ENCODE measurements around the gene MADD. TPM values are rescaled to one million over a fixed set of nuclear protein-coding genes. Genes with fewer than 3 reads are reported as not detected.

Gene MADD
- total and polyA plus RNA-seq, 10 of the 15 experiments (the other 5 are each of a cell fraction or from before 2014, with no cell fraction given): 0.47 to 35.4 (median 17.6) TPM

DNA sequence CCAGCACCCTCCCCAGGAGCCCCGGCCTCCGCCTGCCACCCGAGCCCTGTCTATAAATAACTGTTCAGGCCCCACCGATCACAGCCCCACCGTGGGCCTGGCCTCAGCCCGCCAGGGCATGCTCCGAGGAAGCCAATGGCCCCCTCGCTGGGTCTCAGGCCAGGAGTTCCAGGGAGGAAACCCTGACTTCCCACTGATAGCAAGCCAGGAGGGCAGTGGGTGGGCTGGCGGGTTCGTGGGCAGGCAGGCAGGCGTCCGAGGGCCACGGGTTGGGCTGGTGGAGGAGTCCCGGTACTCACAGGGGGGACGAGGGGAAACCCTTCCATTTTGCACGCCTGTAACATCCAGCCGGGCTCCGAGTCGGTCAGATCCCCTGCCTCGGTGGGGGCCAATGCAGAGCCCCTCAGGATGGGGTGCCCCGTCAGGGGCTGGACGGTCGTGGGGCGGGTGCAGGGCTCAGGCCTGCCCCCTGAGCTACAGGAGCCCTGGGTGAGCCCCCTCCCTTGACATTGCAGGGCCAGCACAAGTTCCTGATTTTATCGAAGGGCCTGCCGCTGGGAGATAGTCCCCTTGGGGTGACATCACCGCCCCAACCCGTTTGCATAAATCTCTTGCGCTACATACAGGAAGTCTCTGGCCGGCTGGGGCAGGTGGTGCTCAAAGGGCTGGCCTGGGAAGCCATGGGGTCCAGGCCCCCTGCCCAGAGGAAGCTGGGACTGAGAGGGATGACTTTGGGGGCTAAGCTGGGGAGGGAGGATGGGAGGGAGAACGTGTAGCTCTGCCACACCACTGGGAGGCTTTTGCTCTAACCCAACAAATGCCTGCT is 108.3 kb downstream of the MADD start, which contains the start of gene SPI1 (continued):
- TF ChIP-seq, protein P1, sequence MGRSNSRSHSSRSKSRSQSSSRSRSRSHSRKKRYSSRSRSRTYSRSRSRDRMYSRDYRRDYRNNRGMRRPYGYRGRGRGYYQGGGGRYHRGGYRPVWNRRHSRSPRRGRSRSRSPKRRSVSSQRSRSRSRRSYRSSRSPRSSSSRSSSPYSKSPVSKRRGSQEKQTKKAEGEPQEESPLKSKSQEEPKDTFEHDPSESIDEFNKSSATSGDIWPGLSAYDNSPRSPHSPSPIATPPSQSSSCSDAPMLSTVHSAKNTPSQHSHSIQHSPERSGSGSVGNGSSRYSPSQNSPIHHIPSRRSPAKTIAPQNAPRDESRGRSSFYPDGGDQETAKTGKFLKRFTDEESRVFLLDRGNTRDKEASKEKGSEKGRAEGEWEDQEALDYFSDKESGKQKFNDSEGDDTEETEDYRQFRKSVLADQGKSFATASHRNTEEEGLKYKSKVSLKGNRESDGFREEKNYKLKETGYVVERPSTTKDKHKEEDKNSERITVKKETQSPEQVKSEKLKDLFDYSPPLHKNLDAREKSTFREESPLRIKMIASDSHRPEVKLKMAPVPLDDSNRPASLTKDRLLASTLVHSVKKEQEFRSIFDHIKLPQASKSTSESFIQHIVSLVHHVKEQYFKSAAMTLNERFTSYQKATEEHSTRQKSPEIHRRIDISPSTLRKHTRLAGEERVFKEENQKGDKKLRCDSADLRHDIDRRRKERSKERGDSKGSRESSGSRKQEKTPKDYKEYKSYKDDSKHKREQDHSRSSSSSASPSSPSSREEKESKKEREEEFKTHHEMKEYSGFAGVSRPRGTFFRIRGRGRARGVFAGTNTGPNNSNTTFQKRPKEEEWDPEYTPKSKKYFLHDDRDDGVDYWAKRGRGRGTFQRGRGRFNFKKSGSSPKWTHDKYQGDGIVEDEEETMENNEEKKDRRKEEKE (IDR thresholded peaks at IDR 0.05): no peak
- TF ChIP-seq, protein P2, sequence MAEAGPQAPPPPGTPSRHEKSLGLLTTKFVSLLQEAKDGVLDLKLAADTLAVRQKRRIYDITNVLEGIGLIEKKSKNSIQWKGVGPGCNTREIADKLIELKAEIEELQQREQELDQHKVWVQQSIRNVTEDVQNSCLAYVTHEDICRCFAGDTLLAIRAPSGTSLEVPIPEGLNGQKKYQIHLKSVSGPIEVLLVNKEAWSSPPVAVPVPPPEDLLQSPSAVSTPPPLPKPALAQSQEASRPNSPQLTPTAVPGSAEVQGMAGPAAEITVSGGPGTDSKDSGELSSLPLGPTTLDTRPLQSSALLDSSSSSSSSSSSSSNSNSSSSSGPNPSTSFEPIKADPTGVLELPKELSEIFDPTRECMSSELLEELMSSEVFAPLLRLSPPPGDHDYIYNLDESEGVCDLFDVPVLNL (IDR thresholded peaks at IDR 0.05; ENCODE audit: low read depth, low read length): no peak
- TF ChIP-seq RAD51 (IDR thresholded peaks at IDR 0.05) (no peak), CBFB (IDR thresholded peaks at IDR 0.05; ENCODE audit: low read depth) (no peak; the same call in 1 of the 2 replicates), BMI1 (IDR thresholded peaks at IDR 0.05; ENCODE audit: borderline replicate concordance) (no peak), BACH1 (IDR thresholded peaks at IDR 0.05; ENCODE audit: borderline replicate concordance) (peak; percentile 18; the same call in 1 of the 2 replicates), CHD4 (IDR thresholded peaks at IDR 0.05) (no peak), SUZ12 (IDR thresholded peaks at IDR 0.05; ENCODE audit: unreplicated experiment) (no peak), TAF1 (IDR thresholded peaks at IDR 0.05; ENCODE audit: borderline replicate concordance, low read depth, low read length) (peak; percentile 61; the same call in 1 of the 2 replicates), ETV6 (conservative IDR thresholded peaks at IDR 0.05 in 1 of 2, IDR thresholded peaks at IDR 0.05 in 1 of 2; ENCODE audit: borderline replicate concordance in 1 of 2, low read depth in 1 of 2) (no peak)
- TF ChIP-seq, protein P3, sequence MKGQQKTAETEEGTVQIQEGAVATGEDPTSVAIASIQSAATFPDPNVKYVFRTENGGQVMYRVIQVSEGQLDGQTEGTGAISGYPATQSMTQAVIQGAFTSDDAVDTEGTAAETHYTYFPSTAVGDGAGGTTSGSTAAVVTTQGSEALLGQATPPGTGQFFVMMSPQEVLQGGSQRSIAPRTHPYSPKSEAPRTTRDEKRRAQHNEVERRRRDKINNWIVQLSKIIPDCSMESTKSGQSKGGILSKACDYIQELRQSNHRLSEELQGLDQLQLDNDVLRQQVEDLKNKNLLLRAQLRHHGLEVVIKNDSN (IDR thresholded peaks at IDR 0.05; ENCODE audit: borderline replicate concordance, extremely low read length, insufficient read depth, low read depth, low read length): no peak
- TF ChIP-seq, protein P4, sequence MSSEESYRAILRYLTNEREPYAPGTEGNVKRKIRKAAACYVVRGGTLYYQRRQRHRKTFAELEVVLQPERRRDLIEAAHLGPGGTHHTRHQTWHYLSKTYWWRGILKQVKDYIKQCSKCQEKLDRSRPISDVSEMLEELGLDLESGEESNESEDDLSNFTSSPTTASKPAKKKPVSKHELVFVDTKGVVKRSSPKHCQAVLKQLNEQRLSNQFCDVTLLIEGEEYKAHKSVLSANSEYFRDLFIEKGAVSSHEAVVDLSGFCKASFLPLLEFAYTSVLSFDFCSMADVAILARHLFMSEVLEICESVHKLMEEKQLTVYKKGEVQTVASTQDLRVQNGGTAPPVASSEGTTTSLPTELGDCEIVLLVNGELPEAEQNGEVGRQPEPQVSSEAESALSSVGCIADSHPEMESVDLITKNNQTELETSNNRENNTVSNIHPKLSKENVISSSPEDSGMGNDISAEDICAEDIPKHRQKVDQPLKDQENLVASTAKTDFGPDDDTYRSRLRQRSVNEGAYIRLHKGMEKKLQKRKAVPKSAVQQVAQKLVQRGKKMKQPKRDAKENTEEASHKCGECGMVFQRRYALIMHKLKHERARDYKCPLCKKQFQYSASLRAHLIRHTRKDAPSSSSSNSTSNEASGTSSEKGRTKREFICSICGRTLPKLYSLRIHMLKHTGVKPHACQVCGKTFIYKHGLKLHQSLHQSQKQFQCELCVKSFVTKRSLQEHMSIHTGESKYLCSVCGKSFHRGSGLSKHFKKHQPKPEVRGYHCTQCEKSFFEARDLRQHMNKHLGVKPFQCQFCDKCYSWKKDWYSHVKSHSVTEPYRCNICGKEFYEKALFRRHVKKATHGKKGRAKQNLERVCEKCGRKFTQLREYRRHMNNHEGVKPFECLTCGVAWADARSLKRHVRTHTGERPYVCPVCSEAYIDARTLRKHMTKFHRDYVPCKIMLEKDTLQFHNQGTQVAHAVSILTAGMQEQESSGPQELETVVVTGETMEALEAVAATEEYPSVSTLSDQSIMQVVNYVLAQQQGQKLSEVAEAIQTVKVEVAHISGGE (CRISPR knock-in tag; IDR thresholded peaks at IDR 0.05): no peak
- TF ChIP-seq, protein P5, sequence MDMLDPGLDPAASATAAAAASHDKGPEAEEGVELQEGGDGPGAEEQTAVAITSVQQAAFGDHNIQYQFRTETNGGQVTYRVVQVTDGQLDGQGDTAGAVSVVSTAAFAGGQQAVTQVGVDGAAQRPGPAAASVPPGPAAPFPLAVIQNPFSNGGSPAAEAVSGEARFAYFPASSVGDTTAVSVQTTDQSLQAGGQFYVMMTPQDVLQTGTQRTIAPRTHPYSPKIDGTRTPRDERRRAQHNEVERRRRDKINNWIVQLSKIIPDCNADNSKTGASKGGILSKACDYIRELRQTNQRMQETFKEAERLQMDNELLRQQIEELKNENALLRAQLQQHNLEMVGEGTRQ (IDR thresholded peaks at IDR 0.05; ENCODE audit: borderline replicate concordance, low read depth, low read length): no peak
- TF ChIP-seq, protein P6, sequence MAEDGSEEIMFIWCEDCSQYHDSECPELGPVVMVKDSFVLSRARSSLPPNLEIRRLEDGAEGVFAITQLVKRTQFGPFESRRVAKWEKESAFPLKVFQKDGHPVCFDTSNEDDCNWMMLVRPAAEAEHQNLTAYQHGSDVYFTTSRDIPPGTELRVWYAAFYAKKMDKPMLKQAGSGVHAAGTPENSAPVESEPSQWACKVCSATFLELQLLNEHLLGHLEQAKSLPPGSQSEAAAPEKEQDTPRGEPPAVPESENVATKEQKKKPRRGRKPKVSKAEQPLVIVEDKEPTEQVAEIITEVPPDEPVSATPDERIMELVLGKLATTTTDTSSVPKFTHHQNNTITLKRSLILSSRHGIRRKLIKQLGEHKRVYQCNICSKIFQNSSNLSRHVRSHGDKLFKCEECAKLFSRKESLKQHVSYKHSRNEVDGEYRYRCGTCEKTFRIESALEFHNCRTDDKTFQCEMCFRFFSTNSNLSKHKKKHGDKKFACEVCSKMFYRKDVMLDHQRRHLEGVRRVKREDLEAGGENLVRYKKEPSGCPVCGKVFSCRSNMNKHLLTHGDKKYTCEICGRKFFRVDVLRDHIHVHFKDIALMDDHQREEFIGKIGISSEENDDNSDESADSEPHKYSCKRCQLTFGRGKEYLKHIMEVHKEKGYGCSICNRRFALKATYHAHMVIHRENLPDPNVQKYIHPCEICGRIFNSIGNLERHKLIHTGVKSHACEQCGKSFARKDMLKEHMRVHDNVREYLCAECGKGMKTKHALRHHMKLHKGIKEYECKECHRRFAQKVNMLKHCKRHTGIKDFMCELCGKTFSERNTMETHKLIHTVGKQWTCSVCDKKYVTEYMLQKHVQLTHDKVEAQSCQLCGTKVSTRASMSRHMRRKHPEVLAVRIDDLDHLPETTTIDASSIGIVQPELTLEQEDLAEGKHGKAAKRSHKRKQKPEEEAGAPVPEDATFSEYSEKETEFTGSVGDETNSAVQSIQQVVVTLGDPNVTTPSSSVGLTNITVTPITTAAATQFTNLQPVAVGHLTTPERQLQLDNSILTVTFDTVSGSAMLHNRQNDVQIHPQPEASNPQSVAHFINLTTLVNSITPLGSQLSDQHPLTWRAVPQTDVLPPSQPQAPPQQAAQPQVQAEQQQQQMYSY (CRISPR knock-in tag; IDR thresholded peaks at IDR 0.05): no peak

Measured in GM12878 (cell line).